A673 (cell line): ENCODE measurements around the gene EHMT1. TPM values are rescaled to one million over a fixed set of nuclear protein-coding genes. Genes with fewer than 3 reads are reported as not detected.

Experiments
- BruUV-seq: library from RNA; stranded (reverse); fragments of 400-500 nt; replicated peaks from 2 replicates; lab custom pipeline; 2021; lab: Mats Ljungman, UMichigan
- CTCF ChIA-PET: fragments of 300-600 bp; sonication (Branson Sonifier 250); formaldehyde crosslinking; loops from one replicate; lab custom pipeline; 2022; ENCODE audit warnings: antibody characterized with exemption; lab: Charles Lee
- POLR2A ChIA-PET: fragments of 300-600 bp; sonication (Branson Sonifier 250); formaldehyde crosslinking; loops from one replicate; lab custom pipeline; 2022; ENCODE audit warnings: antibody characterized with exemption; ENCODE audit not compliant: low non-redundant PET; lab: Charles Lee
- DNase-seq: peaks from one replicate; pipeline ENCODE4 v3.0.0-alpha.2; 2015; ENCODE audit warnings: low spot score
- H3K27ac ChIP-seq: fragments of 200-600 bp; sonication (generic); 2 replicates; pipeline ENCODE4 v1.5.1; 2016; ENCODE audit warnings: mixed run types, low read depth, mild to moderate bottlenecking, mixed read lengths, antibody characterized with exemption, low read length; ENCODE audit not compliant: poor library complexity, severe bottlenecking
- H3K27me3 ChIP-seq: fragments of 200-600 bp; sonication (generic); replicated peaks from 2 replicates; pipeline ENCODE4 v1.6.1; 2017; ENCODE audit warnings: mixed run types, low read depth, mild to moderate bottlenecking, mixed read lengths, antibody characterized with exemption, low read length; ENCODE audit not compliant: insufficient read depth, poor library complexity
- H3K36me3 ChIP-seq: fragments of 200-600 bp; sonication (generic); 2 replicates; pipeline ENCODE4 v1.6.1; 2016; ENCODE audit warnings: mixed run types, mild to moderate bottlenecking, mixed read lengths, antibody characterized with exemption, low read length; ENCODE audit not compliant: insufficient read depth, poor library complexity, severe bottlenecking
- H3K4me1 ChIP-seq: fragments of 200-600 bp; sonication (generic); 2 replicates; pipeline ENCODE4 v1.6.1; 2017; ENCODE audit warnings: mixed run types, mild to moderate bottlenecking, mixed read lengths, antibody characterized with exemption, low read length; ENCODE audit not compliant: insufficient read depth, poor library complexity, severe bottlenecking
- H3K4me3 ChIP-seq: fragments of 200-600 bp; sonication (generic); 2 replicates; pipeline ENCODE4 v1.5.1; 2016; ENCODE audit warnings: low read depth, mixed run types, mild to moderate bottlenecking, mixed read lengths, low read length; ENCODE audit not compliant: poor library complexity, severe bottlenecking
- H3K9me3 ChIP-seq: fragments of 200-600 bp; sonication (generic); 2 replicates; pipeline ENCODE4 v1.6.1; 2016; ENCODE audit warnings: mixed run types, low read depth, mild to moderate bottlenecking, mixed read lengths, antibody characterized with exemption, low read length; ENCODE audit not compliant: poor library complexity, severe bottlenecking
- CTCF ChIP-seq: fragments of 300-800, 200-600 bp; sonication (generic); conservative IDR thresholded peaks from 2 replicates; pipeline ENCODE4 v1.5.1; 2017; ENCODE audit warnings: low read depth, mild to moderate bottlenecking, antibody characterized with exemption, low read length, moderate library complexity, mixed read lengths
- EZH2 ChIP-seq: fragments of 200-600 bp; sonication (generic); IDR thresholded peaks from 2 replicates; pipeline ENCODE4 v1.6.1; 2017; ENCODE audit warnings: borderline replicate concordance, low read depth, mild to moderate bottlenecking, mixed read lengths, antibody characterized with exemption, low read length; ENCODE audit not compliant: poor library complexity, severe bottlenecking
- intact Hi-C: fragments of 100-400 bp; cut with micrococcal nuclease; formaldehyde crosslinking; loops from one replicate; pipeline ENCODE4 v1.10.0; 2022; ENCODE audit not compliant: unreplicated experiment
- total RNA-seq: library from RNA; stranded (reverse); gene quantifications from 2 replicates; pipeline ENCODE4 v1.2.3, GENCODE V29; 2021

EHMT1 gene
- total RNA-seq, 1 experiment from 2014 or later = 115 TPM

GRCh38 chr9:137647096-137647714 lies 28.4 kb downstream of the EHMT1 start:
- Histone ChIP-seq H3K27me3 (no peaks in the 10 kb centered on the region), H3K27ac (no peak overlapping the region), H3K4me3 (no peak overlapping the region), H3K9me3 (no peaks in the 10 kb centered on the region), H3K36me3 (peaks cover 3% of the 10 kb centered on the region), H3K4me1 (no peaks in the 10 kb centered on the region)
- TF ChIP-seq CTCF = no peak
- TF ChIP-seq EZH2 = no peak
- ChIA-PET CTCF (no interaction called here), POLR2A (no interaction called here)
- no peak for DNase-seq
- intact Hi-C loops = no loop called here
- BruUV-seq = no TSS peak

GRCh38 chr9:137648396-137648795 lies 29.6 kb downstream of the EHMT1 start:
- no TSS peak for BruUV-seq
- CTCF ChIA-PET = no interaction called here

GRCh38 chr9:137649553-137649952 lies 30.7 kb downstream of the EHMT1 start:
- ChIA-PET CTCF (no interaction called here), POLR2A (no interaction called here)
- peaks cover 4% of the 10 kb centered on the region for H3K36me3 ChIP-seq
- no peak overlapping the region for H3K27ac ChIP-seq
- H3K4me3 ChIP-seq = no peak overlapping the region
- DNase-seq = no peak
- no peaks in the 10 kb centered on the region for H3K4me1 ChIP-seq
- no peaks in the 10 kb centered on the region for H3K27me3 ChIP-seq
- BruUV-seq = no TSS peak
- H3K9me3 ChIP-seq = no peaks in the 10 kb centered on the region
- TF ChIP-seq EZH2 = no peak
- TF ChIP-seq CTCF = no peak
- intact Hi-C loops = no loop called here

More at GRCh38 chr9:137648396-137648795, 29.6 kb downstream of the EHMT1 start:
- no peaks in the 10 kb centered on the region for H3K9me3 ChIP-seq
- H3K27me3 ChIP-seq = no peaks in the 10 kb centered on the region
- H3K36me3 ChIP-seq = peaks cover 3% of the 10 kb centered on the region
- TF ChIP-seq CTCF (no peak), EZH2 (no peak)
- intact Hi-C loops = no loop called here
- H3K4me3 ChIP-seq = no peak overlapping the region
- no peak for DNase-seq
- POLR2A ChIA-PET = no interaction called here
- H3K4me1 ChIP-seq = no peaks in the 10 kb centered on the region
- H3K27ac ChIP-seq = no peak overlapping the region
